MM.1S (cell line): ENCODE results near the gene RAP1GDS1.

Experiments
- EZH2 ChIP-seq: fragments of 300-600 bp; sonication (generic); optimal IDR thresholded peaks from 2 replicates; pipeline ENCODE3; 2017; ENCODE audit warnings: low read depth, mild to moderate bottlenecking, antibody characterized with exemption, low read length, mixed read lengths
- EZH2phosphoT487 ChIP-seq: fragments of 300-600 bp; sonication (generic); IDR thresholded peaks from 2 replicates; pipeline ENCODE4 v1.6.1; 2018; ENCODE audit warnings: antibody characterized with exemption, low read length
- TF ChIP-seq, protein P1 (sequence below): fragments of 300-600 bp; sonication (generic); IDR thresholded peaks from 2 replicates; pipeline ENCODE4 v1.5.1; 2016; ENCODE audit warnings: antibody characterized with exemption, low read length, mixed read lengths

DNA sequence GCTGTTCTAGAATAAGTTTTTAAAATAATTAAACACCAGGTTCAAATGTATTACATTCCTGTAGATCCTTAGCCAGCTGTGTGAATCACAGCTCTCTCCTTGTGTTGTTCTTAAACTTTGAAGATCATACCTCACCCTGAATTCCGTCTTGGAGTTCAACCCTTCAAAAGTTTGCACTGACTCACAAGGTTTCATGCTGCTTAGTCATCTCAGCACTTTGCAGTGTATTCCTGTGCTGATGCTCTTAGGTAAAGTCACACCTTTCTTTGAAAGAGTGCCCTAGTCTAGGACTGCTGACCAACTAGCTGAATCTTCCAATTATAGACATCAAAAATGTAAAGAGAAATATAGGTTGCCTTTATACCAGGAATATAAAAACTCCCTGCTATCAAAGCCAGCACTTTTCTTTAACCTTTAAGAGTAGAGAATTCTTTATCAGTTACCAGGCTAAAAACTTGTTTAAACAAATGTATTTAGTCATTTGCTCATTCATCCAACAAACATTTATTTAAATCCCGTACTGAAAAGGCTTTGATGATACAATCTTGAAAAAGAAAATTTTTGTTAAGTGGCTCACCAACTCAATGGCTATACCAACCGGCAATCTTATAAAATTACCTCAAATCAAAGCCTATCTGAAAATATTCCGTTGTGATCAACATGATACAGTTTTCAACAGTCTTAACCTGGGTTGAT, 169.7 kb downstream of the RAP1GDS1 start:
- TF ChIP-seq, protein P1, sequence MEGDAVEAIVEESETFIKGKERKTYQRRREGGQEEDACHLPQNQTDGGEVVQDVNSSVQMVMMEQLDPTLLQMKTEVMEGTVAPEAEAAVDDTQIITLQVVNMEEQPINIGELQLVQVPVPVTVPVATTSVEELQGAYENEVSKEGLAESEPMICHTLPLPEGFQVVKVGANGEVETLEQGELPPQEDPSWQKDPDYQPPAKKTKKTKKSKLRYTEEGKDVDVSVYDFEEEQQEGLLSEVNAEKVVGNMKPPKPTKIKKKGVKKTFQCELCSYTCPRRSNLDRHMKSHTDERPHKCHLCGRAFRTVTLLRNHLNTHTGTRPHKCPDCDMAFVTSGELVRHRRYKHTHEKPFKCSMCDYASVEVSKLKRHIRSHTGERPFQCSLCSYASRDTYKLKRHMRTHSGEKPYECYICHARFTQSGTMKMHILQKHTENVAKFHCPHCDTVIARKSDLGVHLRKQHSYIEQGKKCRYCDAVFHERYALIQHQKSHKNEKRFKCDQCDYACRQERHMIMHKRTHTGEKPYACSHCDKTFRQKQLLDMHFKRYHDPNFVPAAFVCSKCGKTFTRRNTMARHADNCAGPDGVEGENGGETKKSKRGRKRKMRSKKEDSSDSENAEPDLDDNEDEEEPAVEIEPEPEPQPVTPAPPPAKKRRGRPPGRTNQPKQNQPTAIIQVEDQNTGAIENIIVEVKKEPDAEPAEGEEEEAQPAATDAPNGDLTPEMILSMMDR: no peak
- TF ChIP-seq EZH2phosphoT487 (no peak), EZH2 (no peak)
